Stimulated activated naive CD8-positive, alpha-beta T cell treated with anti-CD3 and anti-CD28 coated beads, Interleukin-15, Interleukin-2, amounts not matched to agents 100 U/mL and 50 U/mL, for 24 hours (primary cell): ENCODE results near the gene MS4A18.

Experiments used
- ATAC-seq: fragments of 150-1000 bp; cut with Tn5 transposase; one replicate; pipeline ENCODE4 v1.10.0; 2021
- DNase-seq: peaks from one replicate; pipeline ENCODE4 v3.0.0; 2021

The MS4A18 gene

GRCh38 chr11:60788401-60789125, 64.0 kb downstream of the MS4A18 start:
- no peak for ATAC-seq
- no peak for DNase-seq

GRCh38 chr11:60790726-60791125, 66.2 kb downstream of the MS4A18 start:
- ATAC-seq: no peak
- no peak for DNase-seq

DNA sequence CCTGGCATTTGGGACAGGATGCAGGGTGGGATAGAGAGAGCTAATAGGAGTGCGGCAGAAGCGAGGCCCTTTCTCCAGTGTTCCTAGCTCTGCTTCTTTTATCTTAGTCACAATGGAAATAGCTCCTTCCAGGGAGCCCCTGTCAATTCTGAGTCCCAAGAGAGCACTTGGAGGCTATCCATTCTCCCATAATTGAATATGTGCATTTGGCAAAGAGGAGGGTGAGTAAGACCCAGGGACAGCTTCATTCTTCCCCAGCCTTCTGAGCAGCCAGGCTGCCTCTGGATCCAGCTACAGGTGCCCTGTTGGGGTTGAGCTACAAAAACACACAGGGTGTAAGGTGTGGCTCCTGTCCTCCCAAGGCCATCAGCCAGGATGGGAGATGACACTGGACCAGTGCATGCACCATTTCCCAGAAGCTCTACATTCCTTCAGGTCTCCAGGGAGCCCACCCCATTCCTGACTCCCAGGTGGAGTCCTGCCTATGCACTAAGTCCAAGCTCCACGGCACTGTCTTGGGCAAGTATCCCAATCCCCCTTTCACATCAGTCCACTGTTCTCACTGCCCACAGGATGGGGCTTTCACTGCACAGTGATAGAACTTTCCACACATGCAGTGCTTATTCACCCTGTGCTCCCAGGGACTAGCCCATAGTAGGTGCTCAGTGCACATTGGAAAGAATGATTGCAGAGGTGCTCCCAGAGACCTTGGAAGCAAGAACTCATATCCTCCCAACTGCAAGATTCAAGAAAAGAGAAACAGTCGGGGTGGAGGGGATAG, 66.8 kb downstream of the MS4A18 start:
- ATAC-seq (no peak), DNase-seq (no peak)

DNA sequence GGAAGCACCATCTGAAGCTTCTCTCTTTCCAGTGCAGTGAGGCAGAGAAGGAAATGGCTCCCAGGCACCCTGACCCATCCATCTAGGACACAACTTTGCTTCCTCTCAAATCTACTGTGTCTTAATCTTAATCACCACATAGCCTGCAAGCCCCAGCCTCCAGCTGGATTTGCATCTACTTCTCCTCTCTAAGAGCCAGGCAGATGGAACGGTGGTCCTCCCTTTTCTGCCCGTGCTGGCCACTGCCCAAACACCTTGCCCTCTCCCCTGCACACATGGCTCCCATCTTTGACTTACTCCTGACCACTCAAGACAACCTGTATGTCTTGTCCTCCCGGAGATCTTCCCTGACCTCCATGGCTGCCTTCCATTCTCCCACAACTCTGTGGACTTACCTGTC, 68.0 kb downstream of the MS4A18 start:
- no peak for DNase-seq
- no peak for ATAC-seq
